Stimulated activated CD8-positive, alpha-beta memory T cell treated with anti-CD3 and anti-CD28 coated beads, Interleukin-12 subunit alpha, Interleukin-12 subunit beta, amount 100 ng/mL, for 1 hour (primary cell): ENCODE data around the gene PRKAR1B.

Experiments
- DNase-seq: peaks from one replicate; pipeline ENCODE4 v3.0.0-alpha.2; 2020; ENCODE audit warnings: low read depth

PRKAR1B gene

GRCh38 chr7:589781-590575 lies 137.1 kb downstream of the PRKAR1B start:
- DNase-seq: no peak

GRCh38 chr7:587767-588166 lies 139.3 kb downstream of the PRKAR1B start:
- DNase-seq: no peak

- no peak for DNase-seq
These were observed 140.6 kb downstream of the PRKAR1B start for GRCh38 chr7:586494-586893.

GRCh38 chr7:585873-586272 lies 141.2 kb downstream of the PRKAR1B start:
- no peak for DNase-seq

GRCh38 chr7:585229-585711 lies 141.8 kb downstream of the PRKAR1B start:
- peak; percentile 15 for DNase-seq

- DNase-seq: no peak
These were observed 142.3 kb downstream of the PRKAR1B start for GRCh38 chr7:584820-585219.

- peak; percentile 82 for DNase-seq
These were observed 143.0 kb downstream of the PRKAR1B start for GRCh38 chr7:584122-584465.

- DNase-seq: no peak
These were observed 143.5 kb downstream of the PRKAR1B start for GRCh38 chr7:583410-584121.

- no peak for DNase-seq
These were observed 144.2 kb downstream of the PRKAR1B start for GRCh38 chr7:582931-583330.

GRCh38 chr7:582081-582835 lies 144.8 kb downstream of the PRKAR1B start:
- DNase-seq: no peak

- DNase-seq: no peak
These were observed 148.7 kb downstream of the PRKAR1B start for GRCh38 chr7:578386-578785.

- DNase-seq: no peak
These were observed 149.2 kb downstream of the PRKAR1B start for GRCh38 chr7:577741-578370.

GRCh38 chr7:577278-577665 lies 149.8 kb downstream of the PRKAR1B start:
- DNase-seq: no peak

- DNase-seq: no peak
These were observed 150.4 kb downstream of the PRKAR1B start for GRCh38 chr7:576524-577277.

- DNase-seq: no peak
These were observed 151.4 kb downstream of the PRKAR1B start for GRCh38 chr7:575425-576366.

GRCh38 chr7:574661-575395 lies 152.3 kb downstream of the PRKAR1B start:
- no peak for DNase-seq

- DNase-seq: no peak
These were observed 153.1 kb downstream of the PRKAR1B start for GRCh38 chr7:573933-574381.

- DNase-seq: no peak
These were observed 153.7 kb downstream of the PRKAR1B start for GRCh38 chr7:573269-573932.
